ENCODE data around the gene ZNF219.

The ZNF219 gene

GRCh38 chr14:21063479-21063878, 35.0 kb downstream of the ZNF219 start:
- no peak for DNase-seq

- DNase-seq = no peak
Observed at GRCh38 chr14:21061347-21061668, 37.1 kb downstream of the ZNF219 start.

GRCh38 chr14:21060614-21061346, 37.7 kb downstream of the ZNF219 start:
- DNase-seq = no peak

- DNase-seq = no peak
Observed at GRCh38 chr14:21059842-21060613, 38.4 kb downstream of the ZNF219 start.

GRCh38 chr14:21058903-21059302, 39.6 kb downstream of the ZNF219 start:
- DNase-seq = no peak

GRCh38 chr14:21057803-21058675, 40.4 kb downstream of the ZNF219 start, which contains the start of gene RNASE8:
Gene RNASE8, plus strand, starts transcription at chr14:21057822. Its CDS starts 71 bp downstream, at chr14:21057893.
- no peak for DNase-seq

- DNase-seq = no peak
Observed at GRCh38 chr14:21056520-21057163, 41.8 kb downstream of the ZNF219 start.

GRCh38 chr14:21055432-21056117, 42.9 kb downstream of the ZNF219 start:
- no peak for DNase-seq

GRCh38 chr14:21054768-21055145, 43.7 kb downstream of the ZNF219 start:
- no peak for DNase-seq

GRCh38 chr14:21054123-21054767, 44.2 kb downstream of the ZNF219 start:
- no peak for DNase-seq

GRCh38 chr14:21053184-21054122, 45.0 kb downstream of the ZNF219 start:
- no peak for DNase-seq

- no peak for DNase-seq
Observed at GRCh38 chr14:21050597-21050996, 47.9 kb downstream of the ZNF219 start.

- no peak for DNase-seq
Observed at GRCh38 chr14:21049271-21049673, 49.2 kb downstream of the ZNF219 start.

GRCh38 chr14:21048638-21049037, 49.8 kb downstream of the ZNF219 start:
- no peak for DNase-seq

GRCh38 chr14:21047378-21047781, 51.1 kb downstream of the ZNF219 start:
- no peak for DNase-seq

- DNase-seq = peak; percentile 20
Observed at GRCh38 chr14:21043974-21044618, 54.4 kb downstream of the ZNF219 start.

- no peak for DNase-seq
Observed at GRCh38 chr14:21043387-21043973, 55.0 kb downstream of the ZNF219 start.

- DNase-seq = no peak
Observed at GRCh38 chr14:21042918-21043317, 55.5 kb downstream of the ZNF219 start.

- DNase-seq = no peak
Observed at GRCh38 chr14:21041676-21042433, 56.6 kb downstream of the ZNF219 start, which contains the start of gene RNASE7. Gene RNASE7, plus strand, starts transcription at chr14:21042362. Its CDS starts 631 bp downstream, at chr14:21042993.
